ENCODE measurements around the gene TRMT1. TPM values are rescaled to one million over a fixed set of nuclear protein-coding genes. Genes with fewer than 3 reads are reported as not detected.

TRMT1 gene
- total and polyA plus RNA-seq, 2 donors (not counting 1 experiment from before 2014, with no cell fraction given): 91.8 to 281 TPM

GRCh38 chr19:13146763-13147563 lies 30.4 kb upstream of the TRMT1 start:
- no peak overlapping the region for H3K27ac ChIP-seq (ENCODE audit: low read length in 2 of 2)
- no peaks in the 10 kb centered on the region for H3K9me3 ChIP-seq (ENCODE audit: control extremely low read depth in 1 of 3, control insufficient read depth in 2 of 3, insufficient read depth in 1 of 3, low read length in 2 of 3)
- no peak overlapping the region for H3K4me3 ChIP-seq (ENCODE audit: control extremely low read depth in 1 of 5, extremely low read depth in 1 of 5, insufficient read depth in 1 of 5, low read depth in 2 of 5, low read length in 4 of 5)
- no peaks in the 10 kb centered on the region for H3K9me3 Mint-ChIP-seq (ENCODE audit: insufficient read depth)
- 96% methylated on average over 6 of the region's 16 CpGs for WGBS (ENCODE audit: insufficient coverage)
- no peak overlapping the region for H3K27ac Mint-ChIP-seq
- intact Hi-C loops (cut with micrococcal nuclease): no loop called here
- POLR2A ChIA-PET: interaction anchor here (0.7 kb wide), 1 partner anchor 45 kb away, joined by 3 read pairs; no protein-coding TSS in a partner anchor
- H3K4me1 Mint-ChIP-seq: peaks cover 29% of the 10 kb centered on the region
- no peak overlapping the region for H2AFZ ChIP-seq (ENCODE audit: insufficient read depth, low read depth, low read length, poor library complexity, severe bottlenecking)
- H3K27me3 Mint-ChIP-seq: no peaks in the 10 kb centered on the region
- CTCF ChIA-PET: interaction anchor here (0.6 to 1.2 kb wide), 6 partner anchors 27 to 115 kb away, joined by 3 to 4 read pairs (median 3); no protein-coding TSS in a partner anchor
- no peak overlapping the region for H3K4me2 ChIP-seq (replicated peaks; ENCODE audit: low read depth, low read length, poor library complexity, severe bottlenecking)
- H3K36me3 ChIP-seq (replicated peaks in 1 of 2; ENCODE audit: control extremely low read depth in 1 of 2, control insufficient read depth in 1 of 2, extremely low read depth in 1 of 2, insufficient read depth in 2 of 2, low read length in 1 of 2): peaks cover 0 to 16% of the 10 kb centered on the region in 2 experiments
- peaks cover 9 to 23% of the 10 kb centered on the region in 2 donors for H3K4me1 ChIP-seq (ENCODE audit: control insufficient read depth in 2 of 2, insufficient read depth in 2 of 2, low read length in 2 of 2)
- H3K79me2 ChIP-seq (ENCODE audit: control insufficient read depth, insufficient read depth, low read length): peaks cover 50% of the 10 kb centered on the region
- DNase-seq (no peak), ATAC-seq (ENCODE audit: low read depth) (no peak)
- H4K20me1 ChIP-seq (ENCODE audit: control insufficient read depth, insufficient read depth, low read length, poor library complexity, severe bottlenecking): peaks cover 9% of the 10 kb centered on the region
- H3K9ac ChIP-seq (ENCODE audit: low read length): no peak overlapping the region
- H3K27me3 ChIP-seq (replicated peaks in 1 of 4; ENCODE audit: control extremely low read depth in 1 of 4, control insufficient read depth in 3 of 4, insufficient read depth in 4 of 4, low read length in 3 of 4): no peaks in the 10 kb centered on the region
- no peak overlapping the region for H3K4me3 Mint-ChIP-seq
- TF ChIP-seq EZH2 (IDR thresholded peaks at IDR 0.05; ENCODE audit: borderline replicate concordance, insufficient read depth, low read depth, low read length, poor library complexity, severe bottlenecking): no peak
- no peak for TF ChIP-seq CTCF (IDR thresholded peaks at IDR 0.05)

- Histone ChIP-seq H3K4me3 (ENCODE audit: control extremely low read depth in 1 of 5, extremely low read depth in 1 of 5, insufficient read depth in 1 of 5, low read depth in 2 of 5, low read length in 4 of 5) (no peak overlapping the region), H2AFZ (ENCODE audit: insufficient read depth, low read depth, low read length, poor library complexity, severe bottlenecking) (no peak overlapping the region), H3K4me1 (ENCODE audit: control insufficient read depth in 2 of 2, insufficient read depth in 2 of 2, low read length in 2 of 2) (no peaks in the 10 kb centered on the region), H4K20me1 (ENCODE audit: control insufficient read depth, insufficient read depth, low read length, poor library complexity, severe bottlenecking) (peaks cover 15% of the 10 kb centered on the region), H3K9me3 (ENCODE audit: control extremely low read depth in 1 of 3, control insufficient read depth in 2 of 3, insufficient read depth in 1 of 3, low read length in 2 of 3) (no peaks in the 10 kb centered on the region), H3K36me3 (replicated peaks in 1 of 2; ENCODE audit: control extremely low read depth in 1 of 2, control insufficient read depth in 1 of 2, extremely low read depth in 1 of 2, insufficient read depth in 2 of 2, low read length in 1 of 2) (peaks cover 0 to 39% of the 10 kb centered on the region in 2 experiments), H3K27me3 (replicated peaks in 1 of 4; ENCODE audit: control extremely low read depth in 1 of 4, control insufficient read depth in 3 of 4, insufficient read depth in 4 of 4, low read length in 3 of 4) (no peaks in the 10 kb centered on the region), H3K27ac (ENCODE audit: low read length in 2 of 2) (no peak overlapping the region), H3K4me2 (replicated peaks; ENCODE audit: low read depth, low read length, poor library complexity, severe bottlenecking) (no peak overlapping the region), H3K79me2 (ENCODE audit: control insufficient read depth, insufficient read depth, low read length) (peaks cover 29% of the 10 kb centered on the region), H3K9ac (ENCODE audit: low read length) (no peak overlapping the region)
- 100% methylated on average over 5 of the region's 11 CpGs for WGBS (ENCODE audit: insufficient coverage)
- Mint-ChIP-seq H3K27ac (no peak overlapping the region), H3K9me3 (ENCODE audit: insufficient read depth) (no peaks in the 10 kb centered on the region), H3K27me3 (no peaks in the 10 kb centered on the region), H3K4me3 (no peak overlapping the region), H3K4me1 (no peaks in the 10 kb centered on the region)
- intact Hi-C loops (cut with micrococcal nuclease): no loop called here
- no peak for DNase-seq
- TF ChIP-seq EZH2 (IDR thresholded peaks at IDR 0.05; ENCODE audit: borderline replicate concordance, insufficient read depth, low read depth, low read length, poor library complexity, severe bottlenecking) (no peak), CTCF (IDR thresholded peaks at IDR 0.05) (no peak)
- CTCF ChIA-PET: no interaction called here
- ATAC-seq (ENCODE audit: low read depth): no peak
- POLR2A ChIA-PET: no interaction called here
Measured at GRCh38 chr19:13139633-13140311, 23.2 kb upstream of the TRMT1 start.

All from B cell (primary cell).